Activated CD4-positive, alpha-beta T cell treated with anti-CD3 and anti-CD28 coated beads, Interleukin-2, amount 50 U/mL, for 4 hours (primary cell): ENCODE measurements around the gene RASL10A.
"Not testable (repeated sequence)": the region's sequence is repeated elsewhere in the genome, so short reads cannot be mapped to it uniquely, and the experiment has no call there.

Experiments used
- DNase-seq, 2 experiments: peaks; one replicate each; pipeline ENCODE4 v3.0.0-alpha.2; 2020

The RASL10A gene

GRCh38 chr22:29315286-29316140 is at the start of gene RASL10A:
RASL10A (minus strand) TSS chr22:29315697; CDS start chr22:29315246, 451 bp downstream.
- DNase-seq, result no peak

- no peak for DNase-seq
These were observed 44.0 kb upstream of the RASL10A start for GRCh38 chr22:29359469-29359868.

GRCh38 chr22:29357193-29357890 is 41.8 kb upstream of the RASL10A start:
- not testable (repeated sequence) for DNase-seq

- no peak for DNase-seq
These were observed 38.4 kb upstream of the RASL10A start for GRCh38 chr22:29353860-29354259.

- DNase-seq, result no peak
These were observed 37.8 kb upstream of the RASL10A start for GRCh38 chr22:29353286-29353685.

- no peak for DNase-seq
These were observed 37.3 kb upstream of the RASL10A start for GRCh38 chr22:29352778-29353177.

- DNase-seq, result no peak
These were observed 36.4 kb upstream of the RASL10A start for GRCh38 chr22:29351891-29352290.

- no peak for DNase-seq
These were observed 35.5 kb upstream of the RASL10A start for GRCh38 chr22:29351042-29351441.

- no peak for DNase-seq
These were observed 33.5 kb upstream of the RASL10A start for GRCh38 chr22:29348956-29349355.

- DNase-seq, result no peak
These were observed 32.5 kb upstream of the RASL10A start for GRCh38 chr22:29348041-29348440.

- no peak for DNase-seq
These were observed 31.2 kb upstream of the RASL10A start for GRCh38 chr22:29346659-29347058.

- DNase-seq, result no peak
These were observed 30.4 kb upstream of the RASL10A start for GRCh38 chr22:29345932-29346331.

GRCh38 chr22:29344889-29345288 is 29.4 kb upstream of the RASL10A start:
- not testable (repeated sequence) for DNase-seq

- DNase-seq, result no peak
These were observed 28.6 kb upstream of the RASL10A start for GRCh38 chr22:29344137-29344536.

GRCh38 chr22:29343313-29343805 is 27.9 kb upstream of the RASL10A start:
- DNase-seq, result no peak

GRCh38 chr22:29342577-29343312 is 27.2 kb upstream of the RASL10A start:
- no peak for DNase-seq

- no peak for DNase-seq
These were observed 26.7 kb upstream of the RASL10A start for GRCh38 chr22:29342177-29342576.

GRCh38 chr22:29341849-29342127 is 26.3 kb upstream of the RASL10A start:
- DNase-seq, result no peak

GRCh38 chr22:29341056-29341848 is 25.8 kb upstream of the RASL10A start:
- no peak for DNase-seq

- no peak for DNase-seq
These were observed 25.1 kb upstream of the RASL10A start for GRCh38 chr22:29340566-29340965.

- DNase-seq, result no peak
These were observed 24.1 kb upstream of the RASL10A start for GRCh38 chr22:29339381-29340235.

GRCh38 chr22:29338398-29338797 is 22.9 kb upstream of the RASL10A start:
- no peak for DNase-seq
